ENCODE measurements around the gene IL13RA1.

DNA sequence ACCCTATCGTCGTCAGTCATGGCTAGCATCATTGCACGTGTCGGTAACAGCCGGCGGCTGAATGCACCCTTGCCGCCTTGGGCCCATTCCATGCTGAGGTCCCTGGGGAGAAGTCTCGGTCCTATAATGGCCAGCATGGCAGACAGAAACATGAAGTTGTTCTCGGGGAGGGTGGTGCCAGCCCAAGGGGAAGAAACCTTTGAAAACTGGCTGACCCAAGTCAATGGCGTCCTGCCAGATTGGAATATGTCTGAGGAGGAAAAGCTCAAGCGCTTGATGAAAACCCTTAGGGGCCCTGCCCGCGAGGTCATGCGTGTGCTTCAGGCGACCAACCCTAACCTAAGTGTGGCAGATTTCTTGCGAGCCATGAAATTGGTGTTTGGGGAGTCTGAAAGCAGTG lies 97.8 kb downstream of the IL13RA1 start:
- TF ChIP-seq, protein P1, sequence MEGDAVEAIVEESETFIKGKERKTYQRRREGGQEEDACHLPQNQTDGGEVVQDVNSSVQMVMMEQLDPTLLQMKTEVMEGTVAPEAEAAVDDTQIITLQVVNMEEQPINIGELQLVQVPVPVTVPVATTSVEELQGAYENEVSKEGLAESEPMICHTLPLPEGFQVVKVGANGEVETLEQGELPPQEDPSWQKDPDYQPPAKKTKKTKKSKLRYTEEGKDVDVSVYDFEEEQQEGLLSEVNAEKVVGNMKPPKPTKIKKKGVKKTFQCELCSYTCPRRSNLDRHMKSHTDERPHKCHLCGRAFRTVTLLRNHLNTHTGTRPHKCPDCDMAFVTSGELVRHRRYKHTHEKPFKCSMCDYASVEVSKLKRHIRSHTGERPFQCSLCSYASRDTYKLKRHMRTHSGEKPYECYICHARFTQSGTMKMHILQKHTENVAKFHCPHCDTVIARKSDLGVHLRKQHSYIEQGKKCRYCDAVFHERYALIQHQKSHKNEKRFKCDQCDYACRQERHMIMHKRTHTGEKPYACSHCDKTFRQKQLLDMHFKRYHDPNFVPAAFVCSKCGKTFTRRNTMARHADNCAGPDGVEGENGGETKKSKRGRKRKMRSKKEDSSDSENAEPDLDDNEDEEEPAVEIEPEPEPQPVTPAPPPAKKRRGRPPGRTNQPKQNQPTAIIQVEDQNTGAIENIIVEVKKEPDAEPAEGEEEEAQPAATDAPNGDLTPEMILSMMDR (IDR thresholded peaks at IDR 0.05 in 2 of 3, conservative IDR thresholded peaks at IDR 0.05 in 1 of 3; ENCODE audit: borderline replicate concordance in 1 of 3, insufficient read depth in 1 of 3, low read depth in 2 of 3, low read length in 2 of 3), result no peak
- TF ChIP-seq, protein P2, sequence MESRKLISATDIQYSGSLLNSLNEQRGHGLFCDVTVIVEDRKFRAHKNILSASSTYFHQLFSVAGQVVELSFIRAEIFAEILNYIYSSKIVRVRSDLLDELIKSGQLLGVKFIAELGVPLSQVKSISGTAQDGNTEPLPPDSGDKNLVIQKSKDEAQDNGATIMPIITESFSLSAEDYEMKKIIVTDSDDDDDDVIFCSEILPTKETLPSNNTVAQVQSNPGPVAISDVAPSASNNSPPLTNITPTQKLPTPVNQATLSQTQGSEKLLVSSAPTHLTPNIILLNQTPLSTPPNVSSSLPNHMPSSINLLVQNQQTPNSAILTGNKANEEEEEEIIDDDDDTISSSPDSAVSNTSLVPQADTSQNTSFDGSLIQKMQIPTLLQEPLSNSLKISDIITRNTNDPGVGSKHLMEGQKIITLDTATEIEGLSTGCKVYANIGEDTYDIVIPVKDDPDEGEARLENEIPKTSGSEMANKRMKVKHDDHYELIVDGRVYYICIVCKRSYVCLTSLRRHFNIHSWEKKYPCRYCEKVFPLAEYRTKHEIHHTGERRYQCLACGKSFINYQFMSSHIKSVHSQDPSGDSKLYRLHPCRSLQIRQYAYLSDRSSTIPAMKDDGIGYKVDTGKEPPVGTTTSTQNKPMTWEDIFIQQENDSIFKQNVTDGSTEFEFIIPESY (IDR thresholded peaks at IDR 0.05; ENCODE audit: extremely low read depth, insufficient replicate concordance, low read length), result no peak
- TF ChIP-seq POLR2A (IDR thresholded peaks at IDR 0.05; ENCODE audit: borderline replicate concordance, extremely low read depth, insufficient read depth, insufficient read length), result no peak
- TF ChIP-seq, protein P3, sequence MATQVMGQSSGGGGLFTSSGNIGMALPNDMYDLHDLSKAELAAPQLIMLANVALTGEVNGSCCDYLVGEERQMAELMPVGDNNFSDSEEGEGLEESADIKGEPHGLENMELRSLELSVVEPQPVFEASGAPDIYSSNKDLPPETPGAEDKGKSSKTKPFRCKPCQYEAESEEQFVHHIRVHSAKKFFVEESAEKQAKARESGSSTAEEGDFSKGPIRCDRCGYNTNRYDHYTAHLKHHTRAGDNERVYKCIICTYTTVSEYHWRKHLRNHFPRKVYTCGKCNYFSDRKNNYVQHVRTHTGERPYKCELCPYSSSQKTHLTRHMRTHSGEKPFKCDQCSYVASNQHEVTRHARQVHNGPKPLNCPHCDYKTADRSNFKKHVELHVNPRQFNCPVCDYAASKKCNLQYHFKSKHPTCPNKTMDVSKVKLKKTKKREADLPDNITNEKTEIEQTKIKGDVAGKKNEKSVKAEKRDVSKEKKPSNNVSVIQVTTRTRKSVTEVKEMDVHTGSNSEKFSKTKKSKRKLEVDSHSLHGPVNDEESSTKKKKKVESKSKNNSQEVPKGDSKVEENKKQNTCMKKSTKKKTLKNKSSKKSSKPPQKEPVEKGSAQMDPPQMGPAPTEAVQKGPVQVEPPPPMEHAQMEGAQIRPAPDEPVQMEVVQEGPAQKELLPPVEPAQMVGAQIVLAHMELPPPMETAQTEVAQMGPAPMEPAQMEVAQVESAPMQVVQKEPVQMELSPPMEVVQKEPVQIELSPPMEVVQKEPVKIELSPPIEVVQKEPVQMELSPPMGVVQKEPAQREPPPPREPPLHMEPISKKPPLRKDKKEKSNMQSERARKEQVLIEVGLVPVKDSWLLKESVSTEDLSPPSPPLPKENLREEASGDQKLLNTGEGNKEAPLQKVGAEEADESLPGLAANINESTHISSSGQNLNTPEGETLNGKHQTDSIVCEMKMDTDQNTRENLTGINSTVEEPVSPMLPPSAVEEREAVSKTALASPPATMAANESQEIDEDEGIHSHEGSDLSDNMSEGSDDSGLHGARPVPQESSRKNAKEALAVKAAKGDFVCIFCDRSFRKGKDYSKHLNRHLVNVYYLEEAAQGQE (IDR thresholded peaks at IDR 0.05; ENCODE audit: low read depth), result no peak
- no peak for TF ChIP-seq FOSL1 (IDR thresholded peaks at IDR 0.05; ENCODE audit: low read depth)
- no peak for TF ChIP-seq SIN3A (IDR thresholded peaks at IDR 0.05; ENCODE audit: low read depth)
- no peak for TF ChIP-seq POLR2AphosphoS5 (IDR thresholded peaks at IDR 0.05; ENCODE audit: low read depth, low read length)
- TF ChIP-seq EZH2 (IDR thresholded peaks at IDR 0.05), result no peak
- no peak for TF ChIP-seq RAD21 (IDR thresholded peaks at IDR 0.05; ENCODE audit: low read depth)
- no peak for TF ChIP-seq EZH2phosphoT487 (IDR thresholded peaks at IDR 0.05; ENCODE audit: borderline replicate concordance)
- TF ChIP-seq, protein P4, sequence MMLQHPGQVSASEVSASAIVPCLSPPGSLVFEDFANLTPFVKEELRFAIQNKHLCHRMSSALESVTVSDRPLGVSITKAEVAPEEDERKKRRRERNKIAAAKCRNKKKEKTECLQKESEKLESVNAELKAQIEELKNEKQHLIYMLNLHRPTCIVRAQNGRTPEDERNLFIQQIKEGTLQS (IDR thresholded peaks at IDR 0.05), result no peak
- TF ChIP-seq SRF (IDR thresholded peaks at IDR 0.05; ENCODE audit: low read depth), result no peak
- TF ChIP-seq TCF7L2 (IDR thresholded peaks at IDR 0.05; ENCODE audit: borderline replicate concordance, extremely low read depth, insufficient read depth, insufficient read length), result no peak
- TF ChIP-seq, protein P5, sequence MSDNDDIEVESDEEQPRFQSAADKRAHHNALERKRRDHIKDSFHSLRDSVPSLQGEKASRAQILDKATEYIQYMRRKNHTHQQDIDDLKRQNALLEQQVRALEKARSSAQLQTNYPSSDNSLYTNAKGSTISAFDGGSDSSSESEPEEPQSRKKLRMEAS (IDR thresholded peaks at IDR 0.05), result no peak
